CD14-positive monocyte (primary cell): Measurements from ENCODE around the gene YTHDC1. TPM values are rescaled to one million over a fixed set of nuclear protein-coding genes. Genes with fewer than 3 reads are reported as not detected.
A peak's percentile ranks its signal among the peaks of the same experiment; 100 is the strongest.

Experiments
- DNase-seq, 3 donors: peaks; one replicate each; pipeline ENCODE4 v3.0.0-alpha.2; 2011 to 2022
- H2AFZ ChIP-seq: 2 replicates; pipeline ENCODE4 v1.6.0; 2012; ENCODE audit warnings: mild to moderate bottlenecking, low read depth, low read length, inconsistent platforms; ENCODE audit not compliant: insufficient read depth, poor library complexity, severe bottlenecking
- H3K27ac ChIP-seq, 2 donors: 1 replicate in 1 of 2; 2 replicates in 1 of 2; pipeline ENCODE4 v1.5.1; 2012 to 2013; ENCODE audit warnings: low read length in 2 of 2, control low read depth in 1 of 2, inconsistent platforms in 1 of 2, low read depth in 1 of 2, mild to moderate bottlenecking in 1 of 2
- H3K27me3 ChIP-seq, 2 donors: one replicate each; pipeline versions ENCODE4 v1.6.0 to v1.6.1; 2011 to 2013; ENCODE audit warnings: low read length in 2 of 2; ENCODE audit not compliant: control insufficient read depth in 2 of 2, insufficient read depth in 2 of 2
- H3K36me3 ChIP-seq, 2 donors: replicated peaks in 1 of 2; 1 replicate in 1 of 2; 2 replicates in 1 of 2; pipeline versions ENCODE4 v1.5.1 to v1.6.1; 2012 to 2013; ENCODE audit warnings: low read length in 2 of 2, control low read depth in 1 of 2, inconsistent platforms in 1 of 2, mild to moderate bottlenecking in 1 of 2; ENCODE audit not compliant: insufficient read depth in 2 of 2, control insufficient read depth in 1 of 2
- H3K4me1 ChIP-seq, 2 donors: 1 replicate in 1 of 2; 2 replicates in 1 of 2; pipeline versions ENCODE4 v1.5.1 to v1.6.1; 2012 to 2013; ENCODE audit warnings: low read length in 2 of 2, control low read depth in 1 of 2, inconsistent platforms in 1 of 2, mild to moderate bottlenecking in 1 of 2, moderate library complexity in 1 of 2; ENCODE audit not compliant: insufficient read depth in 2 of 2, control insufficient read depth in 1 of 2
- H3K4me2 ChIP-seq: replicated peaks from 2 replicates; pipeline ENCODE3; 2012; ENCODE audit warnings: low read length, moderate library complexity, mild to moderate bottlenecking; ENCODE audit not compliant: poor library complexity, severe bottlenecking; ENCODE audit errors: extremely low read depth
- H3K4me3 ChIP-seq, 3 experiments: fragments of 200-600 bp in 1 of 3; sonication (generic) in 1 of 3; replicated peaks in 1 of 3; 1 replicate in 2 of 3; 2 replicates in 1 of 3; pipeline ENCODE4 v1.5.1; 2011 to 2013; ENCODE audit warnings: low read length in 3 of 3, mild to moderate bottlenecking in 3 of 3, control low read depth in 2 of 3, low read depth in 2 of 3, inconsistent platforms in 1 of 3, moderate library complexity in 1 of 3
- H3K79me2 ChIP-seq: 2 replicates; pipeline ENCODE4 v1.6.0; 2012; ENCODE audit warnings: mild to moderate bottlenecking, control low read depth, inconsistent platforms, low read length, moderate library complexity; ENCODE audit not compliant: insufficient read depth
- H3K9ac ChIP-seq: 2 replicates; pipeline ENCODE4 v1.6.0; 2017; ENCODE audit warnings: low read length, mild to moderate bottlenecking; ENCODE audit not compliant: insufficient read depth, poor library complexity, severe bottlenecking
- H3K9me3 ChIP-seq, 2 donors: replicated peaks in 1 of 2; 1 replicate in 1 of 2; 2 replicates in 1 of 2; pipeline versions ENCODE4 v1.5.1 to v1.6.1; 2012 to 2013; ENCODE audit warnings: low read length in 2 of 2, control low read depth in 1 of 2; ENCODE audit not compliant: control insufficient read depth in 1 of 2, insufficient read depth in 1 of 2
- H4K20me1 ChIP-seq: 2 replicates; pipeline ENCODE4 v1.6.0; 2012; ENCODE audit warnings: mild to moderate bottlenecking, low read length, control low read depth, moderate library complexity; ENCODE audit not compliant: insufficient read depth
- H3K27ac Mint-ChIP-seq, 7 donors: one replicate each; pipeline ENCODE4 v1.8.0; 2020; ENCODE audit warnings: mild to moderate bottlenecking in 7 of 7, mixed read lengths in 7 of 7, moderate library complexity in 6 of 7, inconsistent platforms in 2 of 7
- H3K27me3 Mint-ChIP-seq, 3 donors: one replicate each; pipeline ENCODE4 v1.8.0; 2021 to 2022; ENCODE audit warnings: low read depth in 3 of 3, mild to moderate bottlenecking in 3 of 3, mixed read lengths in 3 of 3, moderate library complexity in 3 of 3, inconsistent platforms in 1 of 3
- H3K36me3 Mint-ChIP-seq, 2 donors: one replicate each; pipeline ENCODE4 v1.8.0; 2020; ENCODE audit warnings: mixed read lengths in 2 of 2, inconsistent platforms in 1 of 2, mild to moderate bottlenecking in 1 of 2
- H3K4me1 Mint-ChIP-seq: one replicate; pipeline ENCODE4 v1.8.0; 2020; ENCODE audit warnings: mild to moderate bottlenecking, mixed read lengths
- H3K4me3 Mint-ChIP-seq, 2 donors: one replicate each; pipeline ENCODE4 v1.8.0; 2020; ENCODE audit warnings: mild to moderate bottlenecking in 2 of 2, mixed read lengths in 2 of 2, moderate library complexity in 1 of 2
- H3K9me3 Mint-ChIP-seq, 7 donors: one replicate each; pipeline ENCODE4 v1.8.0; 2020 to 2022; ENCODE audit warnings: mixed read lengths in 7 of 7, mild to moderate bottlenecking in 6 of 7, moderate library complexity in 6 of 7, inconsistent platforms in 2 of 7
- WGBS: methylation state at CpG from one replicate; pipeline ENCODE4 v1.1.5; 2013; ENCODE audit warnings: missing lambda C conversion rate; ENCODE audit not compliant: insufficient coverage; 5-methylcytosine and 5-hydroxymethylcytosine counted together
- intact Hi-C, 2 donors: fragments of 100-400 bp; cut with micrococcal nuclease; formaldehyde crosslinking; loops; one replicate each; pipeline versions ENCODE4 v1.15.0 to v1.15.1; 2023
- polyA plus RNA-seq, 3 donors: library from polyadenylated mRNA; depleted of rRNA in 1 of 3; unstranded in 2 of 3; stranded (reverse) in 1 of 3; fragments of 300-500 nt in 2 of 3; fragments of >200 nt in 1 of 3; fragmentation: Illumina TruSeq in 2 of 3; gene quantifications; 1 replicate in 2 of 3; 2 replicates in 1 of 3; pipeline ENCODE4 v1.2.3, GENCODE V29; 2012 to 2021
- TF ChIP-seq, protein P1 (sequence below): fragments of 200-600 bp; IDR thresholded peaks from one replicate; pipeline ENCODE4 v1.8.0; 2022; ENCODE audit warnings: antibody characterized with exemption, mild to moderate bottlenecking

YTHDC1 gene
- polyA plus RNA-seq, 3 donors = 11.0 to 30.8 (median 11.5) TPM

DNA sequence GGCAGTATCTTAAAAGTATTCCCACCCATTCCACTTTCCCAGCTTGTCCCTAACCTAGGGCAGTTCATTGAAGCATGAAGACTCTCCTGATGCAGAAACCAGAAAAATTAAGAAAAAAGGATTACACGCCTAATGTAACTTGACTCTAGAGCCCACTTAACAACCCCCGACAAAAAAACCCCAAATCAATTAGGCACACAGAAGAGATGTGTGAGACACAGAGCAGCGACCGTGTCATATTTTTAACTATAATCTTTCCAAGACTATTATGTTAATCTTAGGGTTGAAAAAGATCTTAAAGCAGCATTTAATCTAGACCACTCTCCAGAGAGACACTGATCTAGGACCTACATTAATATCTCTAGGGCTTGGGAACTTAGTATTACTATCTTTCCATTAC, 1.3 kb downstream of the YTHDC1 start:
- H3K4me1 ChIP-seq = peaks cover 17 to 28% of the 10 kb centered on the region in 2 donors
- peak overlapping the region; percentile 92 for H3K4me2 ChIP-seq
- H3K36me3 ChIP-seq = peaks cover 0 to 3% of the 10 kb centered on the region in 2 donors
- H3K9ac ChIP-seq = peak overlapping the region; percentile 94
- Mint-ChIP-seq H3K4me3 (peak overlapping the region; percentile 92 to 98), H3K36me3 (peaks cover 0 to 2% of the 10 kb centered on the region in 2 donors), H3K27me3 (peaks cover 1 to 4% (median 3%) of the 10 kb centered on the region in 3 donors), H3K9me3 (peaks cover 0 to 2% (median 0%) of the 10 kb centered on the region in 7 donors), H3K27ac (peak overlapping the region; percentile 97 to 100 (median 99)), H3K4me1 (peaks cover 35% of the 10 kb centered on the region)
- TF ChIP-seq, protein P1, sequence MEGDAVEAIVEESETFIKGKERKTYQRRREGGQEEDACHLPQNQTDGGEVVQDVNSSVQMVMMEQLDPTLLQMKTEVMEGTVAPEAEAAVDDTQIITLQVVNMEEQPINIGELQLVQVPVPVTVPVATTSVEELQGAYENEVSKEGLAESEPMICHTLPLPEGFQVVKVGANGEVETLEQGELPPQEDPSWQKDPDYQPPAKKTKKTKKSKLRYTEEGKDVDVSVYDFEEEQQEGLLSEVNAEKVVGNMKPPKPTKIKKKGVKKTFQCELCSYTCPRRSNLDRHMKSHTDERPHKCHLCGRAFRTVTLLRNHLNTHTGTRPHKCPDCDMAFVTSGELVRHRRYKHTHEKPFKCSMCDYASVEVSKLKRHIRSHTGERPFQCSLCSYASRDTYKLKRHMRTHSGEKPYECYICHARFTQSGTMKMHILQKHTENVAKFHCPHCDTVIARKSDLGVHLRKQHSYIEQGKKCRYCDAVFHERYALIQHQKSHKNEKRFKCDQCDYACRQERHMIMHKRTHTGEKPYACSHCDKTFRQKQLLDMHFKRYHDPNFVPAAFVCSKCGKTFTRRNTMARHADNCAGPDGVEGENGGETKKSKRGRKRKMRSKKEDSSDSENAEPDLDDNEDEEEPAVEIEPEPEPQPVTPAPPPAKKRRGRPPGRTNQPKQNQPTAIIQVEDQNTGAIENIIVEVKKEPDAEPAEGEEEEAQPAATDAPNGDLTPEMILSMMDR = no peak
- DNase-seq = no peak
- no CpG with 5 or more reads among the region's 4 CpGs for WGBS
- H3K27ac ChIP-seq = peak overlapping the region in 1 of 2 donors; percentile 95
- H3K27me3 ChIP-seq = no peaks in the 10 kb centered on the region
- no peak overlapping the region for H2AFZ ChIP-seq
- intact Hi-C loops = no loop called here
- peak overlapping the region; percentile 55 to 93 (median 89) for H3K4me3 ChIP-seq
- H3K9me3 ChIP-seq = no peaks in the 10 kb centered on the region
- H4K20me1 ChIP-seq = peaks cover 50% of the 10 kb centered on the region
- peaks cover 63% of the 10 kb centered on the region for H3K79me2 ChIP-seq

DNA sequence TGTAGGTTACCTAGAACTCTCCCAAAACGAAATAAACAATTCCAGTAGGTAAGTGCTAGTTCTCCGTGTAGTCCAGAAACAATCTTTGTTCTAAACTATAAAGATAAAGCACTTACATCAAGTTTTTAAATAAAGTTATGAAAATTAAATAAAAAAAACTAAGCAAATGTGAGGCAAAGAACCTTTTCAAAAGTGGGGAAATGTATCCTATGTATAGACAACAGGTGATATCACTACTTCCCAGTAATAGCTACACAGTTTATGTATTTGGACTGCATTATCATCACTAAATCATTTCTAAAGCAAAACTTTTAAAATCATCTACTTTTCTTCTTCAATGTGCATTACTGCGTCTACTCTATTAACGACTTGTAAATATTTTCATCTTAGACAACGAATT, 2.0 kb downstream of the YTHDC1 start:
- Histone ChIP-seq H4K20me1 (peaks cover 58% of the 10 kb centered on the region), H3K9me3 (no peaks in the 10 kb centered on the region), H3K4me2 (peak overlapping the region; percentile 92), H3K79me2 (peaks cover 70% of the 10 kb centered on the region), H3K27me3 (no peaks in the 10 kb centered on the region), H3K4me3 (peak overlapping the region in 2 of 3 experiments; percentile 55 to 93), H3K27ac (no peak overlapping the region), H2AFZ (no peak overlapping the region), H3K36me3 (peaks cover 0 to 3% of the 10 kb centered on the region in 2 donors), H3K4me1 (peaks cover 17 to 28% of the 10 kb centered on the region in 2 donors), H3K9ac (no peak overlapping the region)
- DNase-seq = no peak
- TF ChIP-seq, protein P1 = no peak
- Mint-ChIP-seq H3K27ac (peak overlapping the region in 4 of 7 donors; percentile 99 to 100 (median 100)), H3K27me3 (peaks cover 1 to 4% (median 3%) of the 10 kb centered on the region in 3 donors), H3K4me1 (peaks cover 35% of the 10 kb centered on the region), H3K9me3 (peaks cover 0 to 2% (median 0%) of the 10 kb centered on the region in 7 donors), H3K36me3 (peaks cover 0 to 2% of the 10 kb centered on the region in 2 donors), H3K4me3 (peak overlapping the region; percentile 92 to 98)
- no CpG with 5 or more reads among the region's 5 CpGs for WGBS
- intact Hi-C loops = no loop called here
